NCI-H2081 (cell line): ENCODE data around the gene FHAD1.
"Not testable (repeated sequence)": the region's sequence is repeated elsewhere in the genome, so short reads cannot be mapped to it uniquely, and the experiment has no call there.

ENCODE experiments used
- DNase-seq, 2 experiments: peaks; one replicate each; lab custom pipeline; 2025; lab: John Stamatoyannopoulos, UW

Gene FHAD1

DNA sequence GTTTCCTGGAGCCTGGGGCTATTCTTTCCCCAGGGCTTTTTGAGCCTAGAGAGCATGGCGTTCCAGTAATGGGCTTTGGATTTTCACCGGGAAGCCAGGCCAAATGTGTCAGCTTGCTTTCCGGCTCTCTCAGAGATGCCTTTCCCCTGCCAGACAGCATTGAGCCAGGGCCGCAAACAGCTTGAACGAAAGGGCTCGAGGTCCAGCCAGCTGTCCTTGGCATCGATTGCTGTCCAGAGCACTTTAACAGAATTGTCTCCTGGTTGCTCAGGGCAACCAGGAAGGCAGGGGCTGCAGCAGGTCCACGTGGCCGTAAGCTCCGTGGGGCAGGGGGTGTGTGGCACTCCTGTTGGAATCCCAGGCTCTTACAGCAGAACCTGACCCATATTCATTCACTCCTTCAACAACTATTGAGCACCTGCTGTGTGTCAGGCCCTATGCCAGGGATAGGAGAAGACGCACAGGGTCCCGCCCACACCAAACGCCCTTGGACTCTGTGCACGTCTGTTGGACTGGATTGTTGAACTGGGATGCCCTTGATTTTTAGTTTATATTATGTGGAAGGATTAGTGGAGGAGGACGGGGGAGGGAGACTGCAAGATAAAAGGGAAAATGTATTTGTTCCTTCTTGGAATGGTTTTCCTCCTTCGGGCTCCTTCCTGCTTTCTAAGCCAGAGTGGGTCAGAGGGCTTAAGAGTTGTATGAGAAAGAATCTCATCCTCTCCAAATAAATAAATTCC lies 123.9 kb downstream of the FHAD1 start:
- no peak for DNase-seq

DNA sequence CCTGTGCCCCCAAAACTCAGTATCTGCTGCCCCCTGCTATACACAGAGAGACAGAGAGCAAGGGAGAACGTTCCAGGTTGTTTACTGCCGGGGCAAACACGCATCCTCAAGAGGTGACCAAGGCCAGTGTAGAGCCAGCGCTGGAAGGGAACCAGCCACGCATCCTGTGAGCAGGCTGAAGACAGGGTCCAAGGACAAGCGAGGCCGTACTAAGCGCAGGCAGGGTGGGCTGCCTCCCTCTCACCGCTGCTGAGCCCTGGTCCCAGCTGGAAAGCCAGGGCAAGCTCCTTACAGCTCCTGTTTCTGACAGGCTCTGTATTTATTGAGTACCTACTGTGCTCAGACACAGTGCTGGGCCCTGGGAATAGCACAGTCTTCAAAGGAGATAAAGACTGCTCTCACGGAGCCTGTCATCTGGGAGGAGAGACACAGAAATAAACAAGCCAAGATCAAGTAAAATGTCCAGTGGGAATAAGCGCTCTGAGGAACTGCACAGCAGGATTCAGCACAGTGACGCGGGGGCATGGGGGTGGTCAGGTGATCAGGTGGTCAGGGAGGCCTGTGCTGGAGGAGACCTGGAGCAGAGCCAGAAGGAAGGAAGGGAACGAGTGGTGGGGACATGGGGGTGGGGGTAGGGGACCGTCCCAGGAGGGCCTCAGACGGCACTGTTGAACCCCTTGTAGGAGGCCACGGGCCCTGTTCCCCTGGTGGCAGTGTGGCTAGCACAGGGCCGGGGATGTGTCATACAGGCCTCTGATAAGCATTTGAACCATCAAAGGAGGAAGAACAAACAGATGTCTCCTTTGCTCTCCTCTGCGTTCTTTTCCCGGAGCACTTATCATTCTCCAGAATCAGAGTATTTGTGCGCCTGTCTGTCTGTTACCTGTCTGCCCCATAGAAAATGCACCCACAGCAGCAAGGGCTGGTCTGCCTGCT lies 124.9 kb downstream of the FHAD1 start:
- no peak for DNase-seq

DNA sequence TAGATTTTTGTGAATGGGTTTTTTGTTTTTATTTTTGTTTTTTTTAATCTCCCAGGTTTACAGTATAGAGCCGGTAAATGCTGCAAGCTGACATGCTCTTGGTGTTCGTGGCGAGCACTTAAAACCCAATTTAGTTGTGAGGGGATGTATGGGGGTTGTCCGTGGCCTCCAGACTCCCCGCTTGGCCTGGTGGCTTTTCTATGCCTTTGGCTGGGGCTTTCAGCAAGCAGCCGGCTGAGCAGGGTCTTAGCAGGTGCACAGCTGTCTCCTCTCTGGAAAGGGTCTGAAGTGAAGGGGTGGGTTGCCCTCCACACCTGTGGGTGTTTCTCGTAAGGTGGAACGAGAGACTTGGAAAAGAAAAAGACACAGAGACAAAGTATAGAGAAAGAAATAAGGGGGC lies 131.7 kb downstream of the FHAD1 start:
- no peak for DNase-seq

DNA sequence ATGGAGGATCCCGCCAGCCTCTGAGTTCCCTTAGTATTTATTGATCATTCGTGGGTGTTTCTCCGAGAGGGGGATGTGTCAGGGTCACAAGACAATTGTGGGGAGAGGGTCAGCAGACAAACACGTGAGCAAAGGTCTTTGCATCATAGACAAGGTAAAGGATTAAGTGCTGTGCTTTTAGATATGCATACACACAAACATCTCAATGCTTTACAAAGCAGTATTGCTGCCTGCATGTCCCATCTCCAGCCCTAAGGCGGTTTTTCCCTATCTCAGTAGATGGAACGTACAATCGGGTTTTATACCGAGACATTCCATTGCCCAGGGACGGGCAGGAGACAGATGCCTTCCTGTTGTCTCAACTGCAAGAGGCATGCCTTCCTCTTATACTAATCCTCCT lies 132.1 kb downstream of the FHAD1 start:
- not testable (repeated sequence) for DNase-seq

DNA sequence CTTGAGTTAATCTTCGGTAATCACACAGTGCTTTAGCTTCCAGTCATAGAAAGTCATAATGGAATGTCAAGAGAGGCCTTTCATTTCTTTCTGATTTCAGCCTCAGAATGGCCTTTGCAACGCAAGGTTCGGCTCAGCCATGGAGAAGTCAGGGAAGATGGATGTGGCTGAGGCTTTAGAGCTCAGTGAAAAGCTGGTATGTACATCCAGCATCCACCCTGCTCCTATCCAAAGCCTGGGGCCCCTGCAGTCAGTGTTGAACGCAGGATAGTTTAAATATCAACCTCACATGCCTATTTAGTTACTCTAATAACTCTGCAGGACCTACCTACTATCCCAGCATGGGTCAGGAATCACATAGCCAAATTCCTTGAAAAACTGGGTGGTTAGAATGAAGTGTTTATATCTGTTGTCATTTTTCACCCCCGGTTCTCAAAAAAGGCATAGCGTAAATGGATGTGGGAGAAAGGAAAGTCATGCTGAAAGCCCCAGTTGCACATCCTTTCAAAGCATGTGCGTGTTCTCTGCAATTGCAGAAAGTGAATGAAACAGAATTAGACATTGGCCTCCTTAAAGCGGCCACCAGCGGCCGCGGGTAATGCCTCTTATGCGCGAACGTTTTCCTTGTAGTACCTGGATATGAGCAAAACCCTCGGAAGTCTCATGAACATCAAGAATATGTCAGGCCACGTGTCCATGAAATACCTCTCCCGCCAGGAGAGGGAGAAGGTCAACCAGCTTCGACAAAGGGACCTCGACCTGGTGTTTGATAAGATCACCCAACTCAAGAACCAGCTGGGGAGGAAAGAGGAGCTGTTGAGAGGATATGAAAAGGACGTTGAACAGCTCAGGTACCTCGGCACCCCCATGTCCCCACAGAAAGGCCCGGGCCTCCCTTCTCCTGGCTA lies 133.8 kb downstream of the FHAD1 start:
- DNase-seq, result no peak

DNA sequence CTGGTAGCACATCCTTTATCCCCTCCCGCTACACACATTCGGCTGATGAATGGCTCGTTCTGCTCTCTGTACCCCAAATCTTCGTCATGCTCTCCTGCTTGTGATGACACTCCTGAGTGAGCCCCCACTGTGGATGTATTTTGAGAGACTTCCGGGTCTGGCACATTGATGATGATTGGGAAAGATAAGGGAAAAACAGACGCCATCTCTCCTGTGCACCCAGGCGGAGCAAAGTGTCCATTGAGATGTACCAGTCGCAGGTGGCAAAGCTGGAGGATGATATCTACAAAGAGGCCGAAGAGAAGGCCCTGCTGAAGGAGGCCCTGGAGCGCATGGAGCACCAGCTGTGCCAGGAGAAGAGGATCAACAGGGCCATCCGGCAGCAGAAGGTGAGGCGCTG lies 134.8 kb downstream of the FHAD1 start:
- no peak for DNase-seq

DNA sequence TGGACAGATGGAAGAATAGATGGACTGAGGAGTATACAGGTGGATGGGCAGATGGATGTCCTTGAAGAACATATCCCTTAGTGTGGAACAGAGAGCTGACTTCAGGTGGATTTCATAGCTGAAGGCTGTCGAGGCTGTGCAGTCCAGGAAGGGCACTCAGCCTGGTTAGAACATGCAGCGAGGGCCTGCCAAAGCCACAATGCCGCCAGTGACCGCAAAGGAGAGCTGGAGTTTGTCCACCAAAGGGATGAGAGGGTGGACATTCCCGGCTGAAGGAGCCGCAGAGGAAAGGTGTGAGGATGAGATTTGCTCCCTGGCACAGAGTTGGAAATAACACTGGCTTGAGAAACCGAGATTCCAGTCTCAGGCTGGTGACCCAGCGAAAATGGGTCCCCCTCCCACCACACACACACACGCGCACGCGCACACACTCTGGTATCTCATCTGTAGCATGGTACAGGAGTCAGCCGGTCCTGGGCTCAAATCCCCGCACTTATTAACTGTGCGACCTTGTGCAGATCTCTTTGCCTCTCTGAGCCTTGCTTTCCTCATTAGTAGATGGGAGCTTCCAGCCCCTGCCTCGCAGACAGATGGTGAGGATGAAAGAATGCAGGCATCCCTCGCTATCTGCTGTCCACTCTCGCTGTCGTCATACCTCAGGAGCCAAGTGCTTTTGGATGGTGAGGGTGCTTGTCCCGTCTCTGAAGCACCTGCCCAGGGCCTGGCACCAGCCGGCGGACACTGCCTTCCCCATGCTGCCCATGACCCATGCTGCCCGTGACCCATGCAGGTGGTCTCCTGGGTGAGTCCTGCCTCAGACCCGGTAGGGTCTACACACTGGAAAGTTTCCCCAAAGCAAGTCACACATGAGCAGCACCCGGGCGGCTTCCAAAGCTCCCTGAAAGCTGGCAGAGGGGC lies 135.8 kb downstream of the FHAD1 start:
- DNase-seq, result no peak

DNA sequence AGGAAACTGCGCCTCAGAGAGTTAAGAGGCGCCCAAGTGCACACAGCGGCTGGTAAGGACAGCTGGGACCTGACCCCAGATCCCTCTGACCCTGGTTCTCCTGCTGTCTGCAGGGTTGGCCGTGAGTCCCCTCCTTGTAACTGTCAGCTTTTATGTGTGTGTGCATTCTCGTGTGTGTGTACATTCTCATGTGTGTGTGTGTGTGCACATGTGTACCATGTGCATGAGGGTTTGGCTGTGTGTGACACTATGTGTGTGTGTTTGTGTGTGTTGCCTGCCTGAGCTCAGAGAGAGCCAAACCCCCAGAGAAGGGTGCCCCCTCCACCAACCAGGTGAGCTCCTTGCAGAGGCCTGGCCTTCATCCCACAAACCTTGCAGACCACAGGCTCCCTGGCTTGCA lies 136.8 kb downstream of the FHAD1 start:
- no peak for DNase-seq

DNA sequence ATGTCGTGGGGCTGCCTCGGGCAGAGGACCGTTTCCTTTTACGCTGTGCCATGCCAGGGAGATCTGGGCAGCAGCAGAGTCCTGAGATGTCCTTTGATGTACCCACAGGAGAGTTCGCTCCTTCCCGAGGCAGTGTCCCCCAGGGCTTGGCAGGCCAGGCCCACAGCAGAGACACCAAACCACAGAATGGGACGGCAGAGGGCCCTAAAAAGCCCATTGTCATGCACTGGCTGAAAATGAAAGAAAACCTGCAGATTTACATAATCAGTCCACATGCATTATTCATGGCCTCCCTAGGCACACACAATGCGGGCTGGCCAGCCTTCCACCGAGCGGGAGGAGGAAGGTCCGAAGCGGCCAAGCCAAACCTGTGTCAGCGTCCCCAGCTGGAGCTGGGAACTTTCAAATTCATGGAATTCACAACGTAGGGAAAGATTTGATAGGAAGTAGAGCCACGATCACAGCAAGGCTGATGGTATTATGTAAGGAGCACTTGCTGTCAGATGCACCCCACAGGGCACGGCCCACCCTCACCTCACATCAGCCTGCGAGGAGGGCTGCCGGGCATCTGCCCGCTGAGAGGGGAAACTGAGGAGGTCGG lies 137.4 kb downstream of the FHAD1 start:
- DNase-seq, result no peak

DNA sequence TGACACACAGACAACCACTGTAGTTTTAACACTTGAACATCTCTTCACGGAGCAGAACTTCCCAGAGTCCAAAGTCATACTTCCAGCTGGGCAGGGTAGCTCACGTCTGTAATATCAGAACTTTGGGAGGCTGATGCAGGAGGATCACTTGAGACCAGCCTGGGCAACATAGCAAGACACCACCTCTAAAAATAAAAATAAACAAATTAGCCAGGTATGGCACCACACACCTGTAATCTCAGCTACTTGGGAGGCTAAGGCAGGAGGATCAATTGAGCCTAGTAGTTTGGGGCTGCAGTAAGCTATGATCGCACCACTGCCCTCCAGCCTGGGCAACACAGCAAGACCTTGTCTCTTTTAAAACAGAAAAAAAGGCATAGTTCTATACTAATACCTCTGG lies 138.4 kb downstream of the FHAD1 start:
- DNase-seq, result no peak

DNA sequence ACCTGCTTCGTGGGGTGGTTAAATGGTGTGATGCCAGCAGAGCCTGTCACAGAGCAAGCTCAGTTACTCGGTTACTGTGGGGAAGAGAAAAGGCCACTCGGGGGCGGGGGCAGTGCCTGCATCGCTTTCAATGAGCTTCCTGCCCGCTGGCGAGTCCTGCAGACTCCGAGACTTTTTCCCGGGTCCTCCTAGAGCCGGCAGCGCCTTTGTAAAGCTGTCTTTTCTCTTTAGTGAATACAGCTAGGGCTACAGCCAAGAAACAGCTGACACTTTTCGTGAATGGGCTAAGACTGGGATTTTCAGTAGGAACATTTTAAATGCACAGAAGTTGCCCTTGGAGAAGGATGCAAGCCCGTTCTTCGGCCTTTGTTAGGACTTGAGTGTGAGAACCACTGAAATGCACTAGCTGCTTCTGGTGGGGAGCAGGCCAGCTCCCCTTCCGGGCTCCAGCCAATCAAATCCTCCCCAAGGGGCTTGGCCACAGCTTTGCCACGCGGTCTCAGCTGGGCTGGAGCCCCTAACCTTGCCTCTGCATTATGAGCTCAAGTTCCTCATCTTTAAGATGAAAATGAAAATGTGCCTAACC lies 139.2 kb downstream of the FHAD1 start:
- DNase-seq, result no peak

DNA sequence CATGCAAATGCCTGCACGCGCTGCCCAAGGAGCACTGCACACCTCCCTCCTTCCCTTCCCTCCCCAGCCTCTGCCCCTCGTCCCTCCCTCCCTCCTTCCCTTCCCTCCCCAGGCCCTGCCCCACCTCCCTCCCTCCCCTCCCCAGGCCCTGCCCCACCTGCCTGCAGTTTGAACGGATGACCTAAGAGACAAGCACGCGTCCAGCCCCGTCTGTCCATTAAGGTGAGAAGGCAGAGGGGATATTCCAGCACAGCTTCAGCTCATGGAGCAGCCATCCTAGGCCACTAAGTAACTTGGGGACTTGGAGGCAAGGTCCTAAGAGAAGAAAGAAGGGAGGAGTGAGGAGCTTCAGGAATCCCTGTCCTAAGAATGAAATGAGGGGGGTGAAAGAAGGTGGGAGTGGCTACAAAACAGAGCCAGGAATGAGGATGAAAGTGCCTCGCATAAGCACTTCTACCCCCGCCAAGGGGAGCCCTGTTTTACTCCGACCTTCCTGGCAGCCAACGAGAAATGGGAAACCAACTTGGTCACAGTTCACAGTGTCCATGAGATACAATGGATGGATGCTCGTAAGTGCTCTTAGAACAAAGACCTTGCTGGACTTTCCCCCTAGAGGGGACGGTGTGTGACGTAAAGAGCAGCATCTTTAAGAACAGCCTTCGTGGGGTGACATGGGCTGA lies 141.3 kb downstream of the FHAD1 start:
- no peak for DNase-seq

DNA sequence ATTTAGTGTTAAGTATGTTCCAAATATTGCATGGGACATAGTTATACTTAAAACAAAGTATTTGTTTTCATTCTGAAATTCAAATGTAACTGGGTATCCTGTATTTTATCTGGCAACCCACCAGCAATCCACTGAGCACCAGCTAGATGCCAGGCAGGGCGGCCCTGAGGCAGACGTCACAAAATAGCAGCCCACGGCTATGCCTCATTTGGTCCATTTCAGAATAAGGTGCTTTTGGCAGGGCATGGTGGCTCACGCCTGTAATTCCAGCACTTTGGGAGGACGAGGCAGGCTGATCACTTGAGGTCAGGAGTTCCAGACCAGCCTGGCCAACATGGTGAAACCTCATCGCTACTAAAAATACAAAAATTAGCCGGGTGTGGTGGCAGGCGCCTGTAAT lies 142.8 kb downstream of the FHAD1 start:
- not testable (repeated sequence) for DNase-seq

DNA sequence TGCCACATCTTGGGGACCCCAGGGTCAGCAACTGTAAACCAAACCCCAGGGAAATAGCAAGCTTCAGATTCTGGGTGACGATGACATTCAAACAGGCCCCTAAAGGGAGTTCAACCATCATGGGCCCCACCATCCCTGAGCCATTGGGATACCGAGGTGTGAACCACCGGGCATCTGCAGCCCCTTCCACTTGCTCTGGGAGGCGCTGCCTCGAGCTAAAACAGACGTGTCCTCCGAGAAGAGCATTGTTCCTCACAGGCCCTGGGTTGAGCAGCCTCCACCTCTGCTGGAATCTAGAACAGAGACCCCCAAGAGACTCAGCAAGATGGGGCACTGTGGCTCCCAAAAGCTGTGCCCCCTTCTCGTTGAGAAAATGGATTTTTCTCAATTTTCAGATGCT lies 143.6 kb downstream of the FHAD1 start:
- no peak for DNase-seq

DNA sequence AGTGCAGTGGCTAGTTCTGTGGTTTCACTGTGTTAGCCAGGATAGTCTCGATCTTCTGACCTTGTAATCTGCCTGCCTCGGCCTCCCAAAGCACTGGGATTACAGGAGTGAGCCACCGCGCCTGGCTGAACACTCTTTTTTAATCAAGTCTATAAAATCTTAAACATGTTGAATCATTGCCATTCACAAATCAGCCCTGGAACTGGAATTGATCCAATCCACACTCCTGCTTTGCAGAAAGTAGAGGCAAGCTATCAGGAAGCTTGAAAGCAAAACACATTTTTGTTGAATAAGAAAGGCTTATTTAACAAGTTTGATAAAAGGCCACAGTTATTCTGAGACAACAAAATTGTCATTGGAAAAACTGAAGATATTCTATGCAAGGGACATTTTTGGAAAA lies 144.3 kb downstream of the FHAD1 start:
- no peak for DNase-seq

DNA sequence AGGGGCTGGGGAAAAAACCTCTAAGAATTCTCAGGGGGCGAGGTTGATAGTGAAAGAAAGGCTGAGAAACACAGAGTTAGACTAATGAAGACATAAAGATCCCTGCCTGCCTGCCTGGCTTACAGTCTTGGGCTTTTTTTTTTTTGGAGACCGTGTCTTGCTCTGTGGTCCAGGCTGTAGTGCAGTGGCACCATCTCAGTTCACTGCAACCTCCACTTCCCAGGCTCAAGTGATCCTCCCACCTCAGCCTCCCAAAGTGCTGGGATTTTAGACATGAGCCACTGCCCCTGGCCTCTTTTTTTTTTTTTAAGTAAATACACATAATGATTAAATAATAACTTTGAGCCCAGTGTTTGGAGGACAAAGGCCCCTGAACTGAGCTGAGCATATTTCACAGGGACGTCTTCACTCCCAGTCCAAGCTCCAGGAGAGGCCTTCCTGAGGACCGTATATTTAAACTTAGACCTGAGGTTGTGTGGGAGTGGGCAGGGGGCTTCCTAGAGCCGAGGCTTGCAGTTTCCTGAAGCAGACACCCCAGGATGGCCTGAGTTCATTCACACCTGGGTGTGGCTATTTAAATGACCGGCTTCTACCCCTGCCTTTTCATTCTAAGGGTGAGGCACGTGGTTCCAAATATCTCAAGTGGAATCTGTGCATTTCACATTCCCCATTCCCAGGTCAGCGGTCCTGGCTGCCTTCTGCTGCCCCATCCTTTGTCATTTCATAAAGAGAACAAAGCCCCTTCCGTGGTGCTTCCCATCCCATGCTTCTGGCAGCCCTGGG lies 146.6 kb downstream of the FHAD1 start:
- DNase-seq, result no peak

DNA sequence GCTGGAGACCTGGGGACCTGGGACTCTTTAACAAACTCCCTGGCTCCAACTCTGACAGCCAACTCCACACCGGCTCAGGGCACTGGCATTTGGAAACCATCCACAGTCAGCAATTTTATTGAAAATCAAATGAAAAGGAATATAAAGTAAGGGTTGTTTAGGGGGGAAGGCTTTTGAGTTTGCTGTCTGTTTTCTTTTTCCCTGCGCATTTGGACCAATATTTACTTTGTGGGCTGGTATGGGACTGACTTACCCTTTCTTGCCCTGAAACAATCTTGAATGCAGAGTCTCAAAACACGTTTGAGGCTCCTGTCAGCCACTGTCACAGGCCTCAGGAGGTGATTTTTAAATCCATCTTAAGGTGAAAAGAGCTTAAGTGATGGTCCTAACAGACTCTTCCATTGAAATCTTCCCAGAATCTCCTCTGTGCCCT lies 147.3 kb downstream of the FHAD1 start:
- DNase-seq, result no peak

DNA sequence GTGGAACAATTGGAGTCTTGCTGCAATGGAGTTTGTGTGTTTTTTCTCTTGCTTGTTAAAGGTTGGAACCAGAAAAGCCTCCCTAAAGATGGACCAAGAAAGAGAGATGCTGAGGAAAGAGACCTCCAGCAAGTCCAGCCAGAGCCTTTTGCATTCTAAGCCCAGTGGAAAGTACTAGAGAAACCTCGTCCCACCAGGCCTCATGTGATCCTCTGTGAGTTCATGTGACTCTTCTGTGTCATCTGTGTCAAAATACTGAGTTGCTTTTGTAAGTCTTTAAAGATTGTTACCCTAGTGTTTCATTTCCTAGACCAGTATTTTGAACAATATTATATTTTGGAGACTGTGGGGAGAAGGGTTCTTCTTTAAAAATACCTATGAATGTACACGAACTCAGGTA lies 150.2 kb downstream of the FHAD1 start:
- DNase-seq, result no peak

DNA sequence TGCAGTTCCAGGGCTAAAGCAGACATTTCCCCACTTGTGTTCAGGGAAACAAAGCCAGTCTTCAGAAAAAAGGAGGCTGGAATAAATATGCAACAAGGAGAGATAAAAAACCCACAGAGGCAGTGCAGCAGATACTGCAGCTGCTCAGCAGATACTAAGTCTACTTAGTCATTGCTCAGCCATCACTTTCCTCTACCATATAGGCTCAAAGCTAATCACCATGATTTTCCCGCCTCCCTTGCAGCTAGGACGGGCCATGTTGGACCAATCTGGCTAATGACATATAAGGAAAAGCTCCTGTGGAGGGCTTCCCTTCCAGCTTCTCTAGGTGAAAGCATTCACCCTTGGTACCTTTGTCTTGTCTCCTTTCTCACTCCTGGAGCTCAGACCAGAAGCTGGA lies 152.7 kb downstream of the FHAD1 start:
- DNase-seq, result no peak
